NAMALWA (cell line): ENCODE measurements around the gene GXYLT2.
"Not testable (repeated sequence)": the region's sequence is repeated elsewhere in the genome, so short reads cannot be mapped to it uniquely, and the experiment has no call there.

Experiments
- DNase-seq: peaks from one replicate; pipeline ENCODE4 v3.0.0-alpha.2; 2015; ENCODE audit warnings: low spot score

GXYLT2 gene

GRCh38 chr3:72973786-72974185 lies 85.9 kb downstream of the GXYLT2 start:
- DNase-seq = no peak

- no peak for DNase-seq
These were observed 87.1 kb downstream of the GXYLT2 start for GRCh38 chr3:72974956-72975355.

GRCh38 chr3:72976281-72976741 lies 88.5 kb downstream of the GXYLT2 start:
- no peak for DNase-seq

GRCh38 chr3:72977060-72977808 lies 89.4 kb downstream of the GXYLT2 start:
- DNase-seq = peak; percentile 15

- no peak for DNase-seq
These were observed 94.9 kb downstream of the GXYLT2 start for GRCh38 chr3:72982609-72983366.

- DNase-seq = no peak
These were observed 97.7 kb downstream of the GXYLT2 start for GRCh38 chr3:72985576-72985975.

GRCh38 chr3:72990701-72991395 lies 103.0 kb downstream of the GXYLT2 start:
- DNase-seq = no peak

GRCh38 chr3:72991522-72991921 lies 103.7 kb downstream of the GXYLT2 start:
- DNase-seq = no peak

- no peak for DNase-seq
These were observed 105.5 kb downstream of the GXYLT2 start for GRCh38 chr3:72993391-72993790.

- no peak for DNase-seq
These were observed 107.5 kb downstream of the GXYLT2 start for GRCh38 chr3:72995337-72995736.

- no peak for DNase-seq
These were observed 108.3 kb downstream of the GXYLT2 start for GRCh38 chr3:72996121-72996472.

- DNase-seq = peak; percentile 81
These were observed 108.9 kb downstream of the GXYLT2 start, which contains the start of gene PPP4R2 for GRCh38 chr3:72996473-72997333. Gene PPP4R2 (plus strand): TSS chr3:72996811. CDS start chr3:72997038, 227 bp downstream.

- peak; percentile 74 for DNase-seq
These were observed 109.6 kb downstream of the GXYLT2 start for GRCh38 chr3:72997421-72997961.

- DNase-seq = no peak
These were observed 110.6 kb downstream of the GXYLT2 start for GRCh38 chr3:72998466-72998865.

- DNase-seq = no peak
These were observed 112.1 kb downstream of the GXYLT2 start for GRCh38 chr3:72999951-73000350.

GRCh38 chr3:73003050-73003449 lies 115.2 kb downstream of the GXYLT2 start:
- not testable (repeated sequence) for DNase-seq

- no peak for DNase-seq
These were observed 116.5 kb downstream of the GXYLT2 start for GRCh38 chr3:73004316-73004715.

- no peak for DNase-seq
These were observed 120.3 kb downstream of the GXYLT2 start for GRCh38 chr3:73007992-73008712.

- DNase-seq = no peak
These were observed 121.2 kb downstream of the GXYLT2 start for GRCh38 chr3:73009008-73009407.

GRCh38 chr3:73009750-73010149 lies 121.9 kb downstream of the GXYLT2 start:
- no peak for DNase-seq

- no peak for DNase-seq
These were observed 122.3 kb downstream of the GXYLT2 start for GRCh38 chr3:73010158-73010557.
